Glomerular visceral epithelial cell (primary cell): ENCODE measurements around the gene PDE1C.

ENCODE experiments used
- DNase-seq: peaks from one replicate; pipeline ENCODE4 v3.0.0-alpha.2; 2016; ENCODE audit errors: extremely low spot score

PDE1C gene

GRCh38 chr7:31702354-31702753 lies 367.9 kb downstream of the PDE1C start:
- DNase-seq: no peak
